Activated naive CD4-positive, alpha-beta T cell (primary cell): ENCODE data around the gene CLN5.
"Not testable (repeated sequence)": the region's sequence is repeated elsewhere in the genome, so short reads cannot be mapped to it uniquely, and the experiment has no call there.

ENCODE experiments used
- DNase-seq, 4 experiments: peaks; one replicate each; lab custom pipeline; 2025; lab: John Stamatoyannopoulos, UW

CLN5 gene

GRCh38 chr13:76991796-76992547 is at the start of gene CLN5:
CLN5 (plus strand) TSS chr13:76992081; CDS start chr13:76992099, 18 bp downstream.
- DNase-seq = peak; percentile 76 to 95 (median 83)

GRCh38 chr13:76942363-76942762 is 49.5 kb upstream of the CLN5 start:
- DNase-seq = no peak

- DNase-seq = no peak
These were observed 48.2 kb upstream of the CLN5 start for GRCh38 chr13:76943646-76944045.

- DNase-seq = no peak
These were observed 47.4 kb upstream of the CLN5 start for GRCh38 chr13:76944456-76944855.

GRCh38 chr13:76948149-76948548 is 43.7 kb upstream of the CLN5 start, which contains the start of gene ACOD1:
ACOD1 (plus strand) TSS chr13:76948511; CDS start chr13:76948559, 48 bp downstream.
- no peak for DNase-seq

- no peak for DNase-seq
These were observed 41.8 kb upstream of the CLN5 start for GRCh38 chr13:76950101-76950500.

- no peak for DNase-seq
These were observed 37.9 kb upstream of the CLN5 start for GRCh38 chr13:76953968-76954367.

- DNase-seq = no peak
These were observed 37.3 kb upstream of the CLN5 start for GRCh38 chr13:76954538-76954937.

GRCh38 chr13:76955193-76955592 is 36.7 kb upstream of the CLN5 start:
- DNase-seq = no peak

- DNase-seq = no peak
These were observed 36.2 kb upstream of the CLN5 start for GRCh38 chr13:76955661-76956060.

- no peak for DNase-seq
These were observed 32.9 kb upstream of the CLN5 start for GRCh38 chr13:76958841-76959432.

GRCh38 chr13:76959734-76960133 is 32.1 kb upstream of the CLN5 start:
- DNase-seq = not testable (repeated sequence)

GRCh38 chr13:76965759-76966421 is 26.0 kb upstream of the CLN5 start:
- DNase-seq = no peak

GRCh38 chr13:76967031-76967430 is 24.9 kb upstream of the CLN5 start:
- no peak for DNase-seq

- DNase-seq = no peak
These were observed 23.8 kb upstream of the CLN5 start for GRCh38 chr13:76968041-76968440.

GRCh38 chr13:76969488-76970365 is 22.2 kb upstream of the CLN5 start:
- DNase-seq = no peak

GRCh38 chr13:76971215-76971614 is 20.7 kb upstream of the CLN5 start:
- DNase-seq = no peak

GRCh38 chr13:76971851-76972829 is 19.7 kb upstream of the CLN5 start:
- no peak for DNase-seq

GRCh38 chr13:76973920-76974617 is 17.8 kb upstream of the CLN5 start:
- DNase-seq = no peak

GRCh38 chr13:76974618-76974975 is 17.3 kb upstream of the CLN5 start:
- no peak for DNase-seq
